ENCODE data around the gene SRSF10. TPM values are rescaled to one million over a fixed set of nuclear protein-coding genes. Genes with fewer than 3 reads are reported as not detected.

SRSF10 gene
- total RNA-seq, 1 donor from 2014 or later, result 56.5 TPM

- intact Hi-C loops (cut with micrococcal nuclease), result loop anchor here (5.0 kb wide), 1 partner anchor 43 kb away; no protein-coding TSS in a partner anchor
- peaks cover 61% of the 10 kb centered on the region for H3K4me1 ChIP-seq
Measured at GRCh38 chr1:23979387-23979880, 693 bp downstream of the SRSF10 start.

GRCh38 chr1:23978805-23979204, 1.3 kb downstream of the SRSF10 start:
- DNase-seq, result no peak
- peaks cover 10% of the 10 kb centered on the region for H3K36me3 ChIP-seq
- peak overlapping the region; percentile 83 for H3K4me3 ChIP-seq
- no peaks in the 10 kb centered on the region for H3K9me3 ChIP-seq (replicated peaks)
- H3K27me3 ChIP-seq (ENCODE audit: low read depth), result no peaks in the 10 kb centered on the region
- TF ChIP-seq CTCF (IDR thresholded peaks at IDR 0.05; ENCODE audit: borderline replicate concordance), result no peak
- H3K4me1 ChIP-seq, result peaks cover 64% of the 10 kb centered on the region
- intact Hi-C loops (cut with micrococcal nuclease), result loop anchor here (5.0 kb wide), 1 partner anchor 43 kb away; no protein-coding TSS in a partner anchor
- H3K27ac ChIP-seq (replicated peaks), result peak overlapping the region; percentile 96

More at GRCh38 chr1:23979387-23979880, 693 bp downstream of the SRSF10 start:
- Histone ChIP-seq H3K27ac (replicated peaks) (peak overlapping the region; percentile 96), H3K9me3 (replicated peaks) (no peaks in the 10 kb centered on the region), H3K36me3 (peaks cover 4% of the 10 kb centered on the region), H3K27me3 (ENCODE audit: low read depth) (no peaks in the 10 kb centered on the region), H3K4me3 (peak overlapping the region; percentile 83)
- no peak for TF ChIP-seq CTCF (IDR thresholded peaks at IDR 0.05; ENCODE audit: borderline replicate concordance)
- DNase-seq, result no peak

GRCh38 chr1:23977854-23978191, 2.3 kb downstream of the SRSF10 start:
- Histone ChIP-seq H3K27ac (replicated peaks) (peak overlapping the region; percentile 49), H3K4me1 (peaks cover 71% of the 10 kb centered on the region), H3K27me3 (ENCODE audit: low read depth) (no peaks in the 10 kb centered on the region), H3K36me3 (peaks cover 20% of the 10 kb centered on the region), H3K9me3 (replicated peaks) (no peaks in the 10 kb centered on the region), H3K4me3 (peak overlapping the region; percentile 83)
- intact Hi-C loops (cut with micrococcal nuclease), result loop anchor here (5.0 kb wide), 1 partner anchor 44 kb away; no protein-coding TSS in a partner anchor
- no peak for TF ChIP-seq CTCF (IDR thresholded peaks at IDR 0.05; ENCODE audit: borderline replicate concordance)
- DNase-seq, result no peak

GRCh38 chr1:23977187-23977853, 2.8 kb downstream of the SRSF10 start:
- no peak for TF ChIP-seq CTCF (IDR thresholded peaks at IDR 0.05; ENCODE audit: borderline replicate concordance)
- intact Hi-C loops (cut with micrococcal nuclease), result loop anchor here (5.0 kb wide), 1 partner anchor 45 kb away; no protein-coding TSS in a partner anchor
- Histone ChIP-seq H3K9me3 (replicated peaks) (no peaks in the 10 kb centered on the region), H3K27ac (replicated peaks) (peak overlapping the region; percentile 49), H3K36me3 (peaks cover 20% of the 10 kb centered on the region), H3K4me3 (peak overlapping the region; percentile 83), H3K27me3 (ENCODE audit: low read depth) (no peaks in the 10 kb centered on the region), H3K4me1 (peaks cover 71% of the 10 kb centered on the region)
- DNase-seq, result no peak

GRCh38 chr1:23967871-23968270, 12.3 kb downstream of the SRSF10 start:
- TF ChIP-seq CTCF (IDR thresholded peaks at IDR 0.05; ENCODE audit: borderline replicate concordance), result no peak
- Histone ChIP-seq H3K27ac (replicated peaks) (no peak overlapping the region), H3K27me3 (ENCODE audit: low read depth) (no peaks in the 10 kb centered on the region), H3K9me3 (replicated peaks) (no peaks in the 10 kb centered on the region), H3K4me1 (peaks cover 46% of the 10 kb centered on the region), H3K4me3 (no peak overlapping the region), H3K36me3 (peaks cover 87% of the 10 kb centered on the region)
- intact Hi-C loops (cut with micrococcal nuclease), result no loop called here
- DNase-seq, result no peak
